Mucosa of gallbladder (tissue), 1 donor: ENCODE data around the gene ARSG. TPM values are rescaled to one million over a fixed set of nuclear protein-coding genes. Genes with fewer than 3 reads are reported as not detected.

Experiments
- DNase-seq: peaks from one replicate; pipeline ENCODE4 v3.0.0-alpha.2; 2020; ENCODE audit warnings: low spot score
- total RNA-seq: library from RNA; stranded (reverse); gene quantifications from one replicate; pipeline ENCODE4 v1.2.1, GENCODE V29; 2021
- donor health status: DM: no; HTN: no; CAD: no.

The ARSG gene
- total RNA-seq, 1 donor from 2014 or later: 2.0 TPM

GRCh38 chr17:68451670-68452354 is 160.5 kb downstream of the ARSG start:
- no peak for DNase-seq

GRCh38 chr17:68452724-68453290 is 161.5 kb downstream of the ARSG start:
- DNase-seq: no peak

- no peak for DNase-seq
These were observed 162.8 kb downstream of the ARSG start for GRCh38 chr17:68453991-68454665.

- DNase-seq: no peak
These were observed 164.6 kb downstream of the ARSG start for GRCh38 chr17:68455901-68456338.

GRCh38 chr17:68456339-68457167 is 165.3 kb downstream of the ARSG start:
- DNase-seq: peak; percentile 78

- DNase-seq: peak; percentile 53
These were observed 165.9 kb downstream of the ARSG start, which contains the start of gene WIPI1 for GRCh38 chr17:68457168-68457538. Gene WIPI1 (minus strand): TSS chr17:68457496. CDS start chr17:68457421, 75 bp downstream.

- peak; percentile 99 for DNase-seq
These were observed 166.4 kb downstream of the ARSG start for GRCh38 chr17:68457539-68458259.

GRCh38 chr17:68458260-68459036 is 167.2 kb downstream of the ARSG start:
- no peak for DNase-seq

- DNase-seq: no peak
These were observed 167.8 kb downstream of the ARSG start for GRCh38 chr17:68459037-68459639.

GRCh38 chr17:68460146-68460545 is 168.9 kb downstream of the ARSG start:
- no peak for DNase-seq

- DNase-seq: no peak
These were observed 169.4 kb downstream of the ARSG start for GRCh38 chr17:68460715-68461114.

- no peak for DNase-seq
These were observed 169.8 kb downstream of the ARSG start for GRCh38 chr17:68461122-68461539.

- no peak for DNase-seq
These were observed 170.3 kb downstream of the ARSG start for GRCh38 chr17:68461589-68461988.

- peak; percentile 76 for DNase-seq
These were observed 171.3 kb downstream of the ARSG start for GRCh38 chr17:68462381-68463210.

- no peak for DNase-seq
These were observed 172.1 kb downstream of the ARSG start for GRCh38 chr17:68463211-68464019.

GRCh38 chr17:68468334-68468733 is 177.0 kb downstream of the ARSG start:
- no peak for DNase-seq

GRCh38 chr17:68468788-68469187 is 177.5 kb downstream of the ARSG start:
- DNase-seq: no peak
